DMS79 treated with DMSO at 0.1 percent for 48 hours (cell line): ENCODE measurements around the gene KAZN.

Source experiments
- DNase-seq: peaks from one replicate; lab custom pipeline; 2025; lab: John Stamatoyannopoulos, UW

The KAZN gene

DNA sequence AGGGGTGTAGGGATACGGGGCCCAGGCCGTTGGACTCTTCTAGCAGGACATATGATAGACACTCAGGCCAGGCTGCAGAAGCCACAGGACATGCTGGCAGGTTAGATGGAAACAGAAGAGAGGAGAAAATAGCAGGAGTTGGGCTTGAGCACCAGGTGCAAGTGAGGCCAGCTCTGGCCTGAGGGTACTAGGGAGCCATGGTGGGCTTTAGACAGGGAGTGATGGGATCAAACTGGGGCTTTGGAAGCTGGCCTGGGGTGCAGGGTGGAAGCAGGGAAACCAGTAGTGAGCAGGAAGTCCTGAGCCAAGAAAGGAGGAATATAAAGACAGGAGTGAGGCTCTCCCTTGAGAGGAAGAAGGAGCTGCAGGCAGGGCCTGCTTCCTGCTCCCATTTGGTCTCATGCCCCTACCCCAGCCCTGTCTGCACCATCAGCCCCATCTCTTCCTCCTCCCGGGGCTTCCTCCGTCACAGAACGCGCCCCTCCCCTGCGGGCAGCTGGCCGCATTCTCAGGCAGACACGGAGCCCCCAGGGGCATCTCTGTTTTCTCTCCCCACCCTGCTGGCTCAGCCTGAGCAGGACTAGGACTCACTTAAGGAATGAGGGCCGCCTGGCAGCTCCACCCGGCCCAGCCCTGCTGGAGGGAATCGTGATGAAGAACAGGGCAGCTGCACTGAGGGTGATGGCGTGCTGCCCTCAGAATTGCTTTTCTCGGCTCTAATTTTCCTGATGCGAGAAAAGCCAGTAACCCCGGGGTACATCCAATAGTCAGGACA is 389.5 kb downstream of the KAZN start:
- no peak for DNase-seq

DNA sequence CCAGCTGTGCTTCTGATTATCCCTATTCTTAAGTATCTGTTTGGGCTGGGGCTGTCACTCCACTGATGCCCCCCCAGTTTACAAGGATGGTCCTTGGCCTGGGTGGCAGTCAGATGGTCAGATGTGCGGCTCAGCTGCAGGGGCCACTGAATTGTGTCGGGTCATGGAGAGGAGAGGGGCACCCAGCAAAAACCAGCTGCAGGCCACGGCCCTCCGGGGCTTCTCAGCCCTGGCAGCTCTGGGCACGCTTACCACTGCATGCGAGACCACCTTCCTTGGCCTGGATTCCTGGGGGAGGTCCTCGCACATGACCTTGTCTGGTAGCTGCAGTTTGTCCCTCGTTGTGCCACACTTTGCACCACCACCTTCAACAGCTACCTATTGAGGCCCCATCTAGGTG is 390.2 kb downstream of the KAZN start:
- DNase-seq = no peak

DNA sequence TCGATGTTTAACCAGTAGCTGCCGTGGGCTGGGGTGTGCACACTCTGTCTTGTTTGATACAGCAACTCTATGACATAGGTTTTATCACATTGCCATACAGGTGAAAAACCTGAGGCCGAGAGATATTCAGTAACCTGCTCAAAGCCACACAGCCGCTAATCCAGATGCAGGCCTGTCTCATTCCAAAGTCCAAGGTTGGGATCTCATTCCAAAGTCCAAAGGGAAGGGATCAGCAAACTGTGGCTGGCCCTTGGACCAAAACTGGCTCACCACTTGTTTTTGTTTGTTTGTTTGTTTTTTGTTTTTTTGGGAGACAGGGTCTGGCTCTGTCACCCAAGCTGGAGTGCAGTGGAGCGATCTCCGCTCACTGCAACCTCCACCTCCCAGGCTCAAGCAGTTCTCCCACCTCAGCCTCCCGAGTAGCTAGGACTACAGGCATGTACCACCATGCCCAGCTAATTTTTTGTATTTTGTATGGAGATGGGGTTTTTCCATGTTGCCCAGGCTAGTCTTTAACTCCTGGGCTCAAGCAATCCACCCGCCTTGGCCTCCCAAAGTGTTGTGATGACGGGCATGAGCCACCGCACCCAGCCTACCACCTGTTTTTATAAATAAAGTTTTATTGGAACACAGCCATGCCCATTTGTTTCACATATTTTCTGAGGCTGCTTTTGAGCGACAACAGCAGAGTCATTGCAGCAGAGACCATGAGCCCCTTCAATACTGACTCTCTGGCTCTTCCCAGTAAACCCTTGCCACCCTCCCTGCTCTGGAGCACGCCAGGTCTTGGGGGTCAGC is 391.6 kb downstream of the KAZN start:
- no peak for DNase-seq

DNA sequence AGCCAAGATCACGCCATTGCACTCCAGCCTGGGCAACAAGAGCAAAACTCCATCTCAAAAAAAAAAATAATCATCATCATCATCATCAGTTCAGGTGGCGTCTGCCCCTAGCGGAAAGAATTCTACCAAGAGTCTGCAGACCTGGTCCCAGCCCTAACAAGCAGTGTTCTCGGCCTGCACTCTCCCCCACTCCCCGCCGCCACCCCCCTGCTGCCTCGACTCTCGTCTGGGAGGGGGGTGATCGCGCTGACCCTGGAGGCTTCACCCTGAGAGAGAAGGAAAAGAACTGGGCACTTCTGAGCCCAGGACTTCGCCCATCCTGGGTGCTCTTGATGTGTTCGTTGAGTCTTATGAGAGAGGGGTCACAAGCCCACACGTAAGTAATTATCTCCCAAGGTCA is 394.9 kb downstream of the KAZN start:
- no peak for DNase-seq

DNA sequence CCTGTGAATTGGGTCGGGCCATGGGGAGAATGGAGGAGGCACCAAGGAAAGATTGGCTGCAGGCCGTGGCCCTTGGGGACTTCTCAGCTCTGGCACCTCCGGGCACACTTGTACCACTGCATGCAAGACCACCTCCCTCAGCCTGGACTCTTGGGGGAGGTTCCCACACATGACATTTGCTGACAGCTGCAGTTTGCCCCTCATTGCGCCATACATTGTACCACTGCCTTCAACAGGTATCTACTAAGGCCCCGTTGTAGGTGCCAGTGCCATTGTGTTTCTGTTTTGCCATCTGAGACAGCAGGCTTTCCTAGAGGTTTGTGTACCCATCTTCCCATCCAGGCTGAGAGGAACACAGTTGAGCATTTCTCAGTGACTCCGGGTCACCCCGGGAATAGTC is 395.7 kb downstream of the KAZN start:
- no peak for DNase-seq

DNA sequence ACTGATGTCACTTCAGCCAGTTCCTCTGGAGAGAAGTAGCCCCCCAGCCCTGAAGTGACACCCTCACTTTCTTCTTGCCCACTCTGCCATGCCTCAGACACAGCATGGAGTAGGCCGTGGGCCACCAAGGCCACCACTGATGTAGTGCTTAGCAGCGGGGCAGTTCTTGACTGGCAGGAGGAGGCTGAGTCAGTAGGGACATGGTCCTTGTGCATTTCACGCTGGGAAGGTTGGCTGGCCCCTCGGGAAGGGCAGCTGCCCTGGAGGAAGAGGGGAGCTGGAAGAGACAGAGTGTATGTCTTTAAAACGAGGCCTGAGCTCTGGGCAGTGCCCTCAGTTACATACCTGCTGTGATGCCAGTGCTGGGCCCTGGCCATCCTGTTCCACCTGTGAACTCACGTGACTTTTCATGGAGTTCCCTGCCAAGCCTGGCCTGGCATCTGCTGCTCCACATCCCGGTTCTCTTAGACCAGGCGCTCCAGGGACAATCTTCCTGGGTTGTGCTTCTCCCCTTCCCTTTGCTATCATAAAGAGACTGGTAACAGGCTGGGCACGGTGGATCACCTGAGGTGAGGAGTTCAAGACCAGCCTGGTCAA is 396.5 kb downstream of the KAZN start:
- DNase-seq = no peak

DNA sequence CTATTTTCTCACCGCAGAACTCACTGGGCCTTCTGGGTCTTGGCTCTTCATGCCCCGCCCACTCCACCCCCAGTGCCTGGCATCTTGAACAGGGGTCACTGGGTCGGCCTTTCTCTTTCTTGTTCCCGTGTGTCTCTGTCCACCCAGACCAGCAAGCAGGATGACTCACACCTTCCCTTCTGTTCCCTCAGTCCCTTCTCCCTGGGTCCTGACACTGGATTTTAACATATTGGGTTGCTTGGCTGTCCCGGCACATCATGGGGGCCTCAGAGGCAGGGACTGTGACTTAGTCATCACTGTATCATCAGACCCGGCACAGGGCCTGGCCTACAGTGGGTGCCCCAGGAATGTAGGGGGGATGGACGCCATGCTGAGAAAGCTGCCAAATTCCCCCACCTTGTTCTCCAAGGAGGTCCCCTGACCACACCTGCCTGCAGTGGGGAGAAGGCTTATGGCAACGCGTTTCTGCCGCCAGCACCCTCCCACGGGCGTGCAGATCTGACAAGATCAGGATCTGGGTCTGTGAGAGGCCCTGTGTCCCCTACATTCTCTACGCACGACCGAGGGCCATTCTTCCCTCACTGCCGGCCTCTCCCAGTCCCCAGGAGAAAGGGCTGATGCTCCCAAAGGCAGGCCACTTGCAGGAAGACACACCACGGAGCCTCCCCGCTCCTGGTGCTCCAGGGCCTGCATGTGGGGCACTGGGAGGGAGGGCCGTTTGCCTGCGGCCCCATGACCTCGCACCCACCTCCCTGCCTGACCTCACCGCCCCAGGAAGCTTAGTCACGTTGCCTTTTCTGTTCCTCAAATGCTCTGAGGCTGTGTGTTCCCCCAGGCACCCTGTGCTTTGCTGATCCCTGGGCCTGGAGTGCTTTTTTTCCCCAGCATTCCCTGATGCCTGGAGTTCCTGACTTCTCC is 397.9 kb downstream of the KAZN start:
- no peak for DNase-seq

DNA sequence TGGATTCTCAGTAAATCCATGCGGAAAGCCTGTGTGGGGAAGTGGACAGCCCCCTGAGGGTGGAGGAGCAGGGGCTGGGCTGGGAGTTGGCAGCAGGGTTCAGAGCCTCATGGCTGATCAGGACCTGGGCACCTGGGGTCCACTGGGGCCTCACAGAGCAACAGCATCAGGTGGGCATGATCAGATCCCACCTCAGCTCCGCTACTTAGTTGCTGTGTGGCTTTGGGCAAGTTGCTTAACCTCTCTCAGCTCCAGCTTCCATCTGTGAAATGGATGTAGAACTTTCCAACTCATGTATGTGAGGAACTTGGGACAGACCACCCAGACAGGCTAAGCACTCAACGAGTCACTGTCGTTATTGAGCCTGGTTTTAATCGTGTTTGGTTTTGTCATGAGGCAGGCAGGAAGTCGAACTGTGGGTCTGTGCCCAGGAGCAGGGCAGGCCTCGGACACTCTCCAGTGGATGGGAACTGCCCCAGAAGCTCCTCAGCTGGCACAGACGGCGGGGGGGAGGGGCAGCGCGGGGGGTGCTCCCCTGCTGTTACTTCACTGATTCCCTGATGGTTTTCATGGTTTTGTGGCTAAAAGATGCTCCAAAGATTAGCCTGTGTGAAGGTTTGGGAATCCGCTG is 399.3 kb downstream of the KAZN start:
- DNase-seq = no peak

DNA sequence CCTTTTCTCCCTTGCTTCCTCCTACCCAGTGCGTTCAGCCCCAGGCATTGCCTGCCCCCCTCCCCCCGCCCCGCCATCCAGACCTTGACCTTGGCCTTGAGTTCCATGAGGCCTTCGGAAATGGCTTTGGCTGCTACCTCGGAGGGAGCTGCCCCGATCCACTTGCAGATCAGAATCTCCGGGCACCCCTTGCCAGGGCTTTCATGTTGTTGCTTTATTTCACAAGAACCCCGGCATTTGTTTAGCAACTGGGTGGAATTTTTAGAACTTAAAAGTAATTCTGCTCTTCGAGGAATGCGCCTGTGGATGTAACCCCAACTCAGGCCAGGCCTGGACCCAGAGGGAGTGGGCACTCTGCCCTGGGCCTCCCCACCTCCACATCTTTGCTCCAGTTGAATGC is 401.0 kb downstream of the KAZN start:
- DNase-seq = no peak

DNA sequence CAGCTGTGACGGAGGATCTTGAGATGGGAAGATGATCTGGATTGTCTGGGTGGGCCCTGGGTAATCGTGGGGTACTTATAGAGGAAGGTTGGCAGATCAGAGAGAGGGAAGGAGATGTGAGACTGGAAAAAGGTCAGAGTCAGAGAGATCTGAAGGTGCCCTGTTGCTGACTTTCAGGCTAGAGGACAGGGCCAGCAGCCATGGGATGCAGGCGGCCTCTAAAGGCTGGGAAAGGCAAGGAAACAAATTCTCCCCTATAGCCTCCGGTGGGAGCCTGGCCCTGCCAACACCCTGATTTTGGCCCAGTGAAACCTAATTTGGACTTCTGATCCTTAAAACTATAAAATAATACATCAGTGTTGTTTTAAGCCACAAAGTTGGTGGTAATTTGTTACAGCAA is 401.5 kb downstream of the KAZN start:
- no peak for DNase-seq

DNA sequence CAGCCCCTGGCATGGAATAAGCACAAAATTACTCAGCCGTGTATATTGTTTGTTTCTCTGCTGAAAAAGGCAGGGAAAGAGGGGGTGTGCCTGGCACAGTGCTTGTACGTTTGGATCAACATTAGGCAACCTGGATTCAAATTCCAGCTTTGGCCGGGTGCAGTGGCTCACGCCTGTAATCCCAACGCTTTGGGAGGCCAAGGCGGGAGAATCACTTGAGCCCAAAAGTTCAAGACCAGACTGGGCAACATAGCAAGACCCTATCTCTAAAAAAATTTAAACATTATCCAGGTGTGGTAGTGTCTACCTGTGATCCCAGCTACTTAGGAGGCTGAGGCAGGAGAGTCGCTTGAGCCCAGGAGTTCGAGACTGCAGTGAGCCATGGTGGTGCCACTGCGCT is 402.2 kb downstream of the KAZN start:
- no peak for DNase-seq

DNA sequence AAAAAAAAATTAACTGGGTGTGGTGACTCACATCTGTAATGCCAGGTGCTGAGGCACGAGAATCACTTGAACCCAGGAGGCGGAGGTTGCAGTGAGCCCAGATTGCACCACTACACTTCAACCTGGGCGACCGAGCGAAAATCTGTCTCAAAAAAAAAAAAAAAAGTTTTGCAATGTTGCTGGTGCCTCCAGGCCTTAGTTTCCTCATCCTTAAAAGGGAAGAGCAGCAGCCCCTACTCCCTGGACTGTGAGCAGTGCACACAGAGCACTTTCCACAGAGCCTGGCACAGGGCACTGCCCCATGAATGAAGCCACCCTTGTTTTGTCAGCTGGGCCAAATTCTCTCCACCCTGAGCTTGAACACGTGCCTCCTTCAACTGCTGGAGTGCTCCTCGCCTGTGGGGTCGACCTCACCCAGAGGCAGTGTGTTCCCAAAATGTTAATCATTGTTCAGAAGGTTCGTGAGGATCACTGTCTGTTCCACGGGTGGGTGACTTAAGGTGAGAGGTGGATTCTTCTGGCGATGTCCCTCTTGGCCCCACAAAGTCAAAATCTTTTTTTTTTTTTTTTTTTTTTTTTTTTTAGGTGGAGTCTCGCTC is 402.9 kb downstream of the KAZN start:
- no peak for DNase-seq

DNA sequence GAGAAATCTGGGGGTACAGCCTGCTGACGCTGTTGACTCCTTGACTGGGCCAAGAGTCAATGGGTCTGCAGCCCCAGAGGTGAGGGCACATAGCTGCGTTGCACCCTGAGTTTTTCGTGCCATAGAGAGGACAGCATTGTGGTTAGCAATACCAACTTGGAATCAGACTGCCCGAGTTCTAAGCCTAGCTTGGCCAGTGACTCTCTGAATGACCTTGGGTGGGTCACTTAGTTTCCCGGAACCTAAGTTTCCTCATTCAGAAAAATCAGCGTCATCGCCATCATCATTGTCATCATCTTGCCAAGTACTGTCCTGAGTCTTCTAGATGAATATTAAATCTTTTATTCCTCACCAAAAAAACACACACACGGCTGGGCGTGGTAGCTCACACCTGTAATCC is 403.8 kb downstream of the KAZN start:
- DNase-seq = no peak

DNA sequence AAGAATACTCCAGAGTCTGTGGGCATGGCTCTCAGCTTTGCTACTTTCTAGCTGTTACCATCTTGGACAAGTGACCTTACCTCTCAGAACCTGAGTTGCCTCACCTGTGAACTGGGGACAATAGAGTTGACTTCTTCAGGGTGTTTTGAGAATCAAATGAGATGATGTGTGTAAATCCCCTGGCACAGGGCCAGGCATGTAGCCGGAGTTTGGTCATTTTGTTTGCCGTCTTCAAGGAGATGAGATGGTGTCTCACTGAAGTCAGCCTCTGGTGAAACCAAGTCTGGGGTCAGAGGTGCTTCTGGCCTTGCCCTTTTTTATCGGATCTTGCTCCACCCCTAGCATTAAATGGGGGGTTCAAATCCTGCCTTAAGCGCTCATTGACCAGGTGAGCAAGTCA is 405.9 kb downstream of the KAZN start:
- DNase-seq = no peak

DNA sequence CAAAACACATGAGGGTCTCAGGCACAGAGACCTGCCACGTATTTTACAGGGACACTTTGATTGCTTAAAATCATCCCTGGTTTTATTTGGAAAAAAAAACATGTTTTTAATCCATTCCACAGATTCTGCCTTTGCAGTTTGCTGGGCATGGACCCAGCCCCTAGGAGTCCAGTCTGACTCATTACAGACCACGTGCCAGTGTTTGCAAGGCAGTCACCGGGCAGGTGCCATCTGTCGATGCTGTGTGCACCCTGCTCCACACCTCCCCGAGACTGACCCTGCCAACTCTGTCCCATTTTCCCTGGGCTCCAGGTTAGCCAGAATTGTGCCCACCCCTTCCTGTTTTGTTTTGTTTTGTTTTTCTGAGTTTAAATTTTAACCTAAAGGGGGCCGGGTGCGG is 406.6 kb downstream of the KAZN start:
- DNase-seq = no peak

DNA sequence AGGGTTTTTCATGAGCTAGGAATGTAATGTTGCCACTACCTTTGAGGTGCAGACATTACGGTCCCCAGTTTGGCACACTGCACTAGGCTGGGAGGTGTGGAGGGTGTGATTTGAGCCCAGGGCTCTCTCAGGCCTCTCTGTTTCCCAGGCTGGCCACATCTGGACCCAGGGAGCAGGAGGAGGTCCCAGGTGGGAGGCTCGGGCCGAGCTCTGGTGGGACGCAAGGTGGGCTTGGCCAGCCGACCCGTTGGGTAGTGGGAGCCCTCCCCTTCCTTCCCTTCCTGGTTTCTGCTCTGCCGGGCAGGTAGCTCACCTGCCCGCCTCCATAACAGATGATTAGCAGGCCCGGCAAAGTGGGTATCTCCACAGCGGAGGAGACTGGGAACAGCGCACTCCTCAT is 408.9 kb downstream of the KAZN start:
- DNase-seq = no peak

DNA sequence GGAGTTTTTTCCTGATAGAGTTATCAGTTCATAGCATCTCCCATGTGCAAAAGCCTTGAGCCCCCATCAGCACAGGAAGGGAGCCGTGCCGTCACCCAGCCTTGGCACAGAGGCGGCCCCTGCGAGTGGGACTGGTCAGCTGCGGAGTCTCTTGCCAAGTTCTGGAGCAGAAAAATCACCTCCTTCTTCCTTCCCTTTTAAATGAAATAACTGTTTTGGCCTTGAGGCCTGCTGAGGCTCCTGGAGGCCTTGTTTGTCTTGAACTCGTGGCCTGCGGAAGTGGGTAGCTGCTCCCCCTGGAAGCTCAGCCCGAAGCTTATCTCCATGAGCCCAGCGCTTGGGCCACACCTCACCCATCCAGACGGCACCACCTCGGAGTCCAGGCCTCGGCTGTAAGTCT is 409.4 kb downstream of the KAZN start:
- no peak for DNase-seq

DNA sequence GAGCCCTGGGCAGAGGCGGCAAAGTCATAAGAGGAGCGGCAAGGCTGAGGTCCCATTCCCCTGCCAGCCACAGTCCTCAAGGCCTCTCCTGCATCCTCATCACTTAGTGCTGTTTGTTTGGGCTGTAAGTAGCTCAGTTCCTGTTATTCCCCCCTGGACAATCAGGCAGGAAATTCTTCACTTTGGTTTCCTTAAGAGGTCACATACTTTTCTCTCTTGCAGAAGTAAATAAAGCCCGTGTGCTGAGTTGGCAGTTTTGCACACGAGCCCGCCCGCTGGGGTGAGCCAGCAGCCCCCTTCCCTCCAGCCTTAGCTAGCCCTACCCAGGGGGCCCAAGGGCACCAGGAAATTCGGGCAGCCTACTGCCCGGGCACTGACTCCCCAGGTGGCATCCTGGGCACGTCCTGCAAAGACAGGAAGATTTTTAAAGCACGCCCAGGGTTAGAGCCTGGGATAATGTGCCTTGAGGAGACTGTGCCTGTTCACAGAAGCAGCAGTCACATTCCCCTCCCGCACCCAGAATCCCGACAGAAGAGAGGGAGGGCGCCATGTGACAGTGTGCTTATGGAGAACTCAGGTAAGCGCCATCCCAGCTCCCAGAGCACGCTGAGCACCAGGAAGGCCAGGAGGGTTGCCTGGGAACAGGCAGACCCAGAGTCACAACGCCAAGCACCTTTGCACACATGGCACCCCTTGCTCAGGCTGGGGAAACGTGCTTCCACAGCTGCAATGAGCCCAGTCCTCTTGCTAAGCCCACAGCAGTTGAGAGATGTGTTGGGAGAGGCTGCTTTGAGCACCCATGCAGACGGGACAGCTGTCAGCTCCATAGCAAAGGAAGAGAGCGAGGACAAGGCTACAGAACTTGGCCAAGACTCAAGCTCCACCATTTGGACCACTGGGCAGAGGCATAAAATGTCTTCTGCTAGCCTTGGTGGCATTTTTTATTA is 410.6 kb downstream of the KAZN start:
- no peak for DNase-seq

DNA sequence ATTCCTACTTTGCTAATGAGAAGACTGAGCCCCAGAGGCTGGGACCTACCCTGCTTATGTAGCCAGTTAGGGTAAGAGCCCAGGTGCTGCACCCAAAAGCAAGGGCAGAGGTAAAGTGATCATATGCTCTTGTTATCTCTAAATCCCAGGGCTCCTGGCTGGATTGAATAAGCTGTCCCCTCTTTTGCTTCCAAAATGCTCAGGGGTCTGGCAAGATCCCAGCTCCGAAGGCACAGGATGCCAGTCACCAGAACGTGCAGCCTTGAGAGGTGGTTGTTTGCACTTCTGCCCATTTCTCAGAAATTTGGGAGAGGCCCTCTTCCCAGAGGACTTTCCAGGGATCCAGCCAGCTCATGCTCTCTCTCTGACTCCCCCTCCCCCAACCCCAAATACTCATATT is 412.7 kb downstream of the KAZN start:
- no peak for DNase-seq

DNA sequence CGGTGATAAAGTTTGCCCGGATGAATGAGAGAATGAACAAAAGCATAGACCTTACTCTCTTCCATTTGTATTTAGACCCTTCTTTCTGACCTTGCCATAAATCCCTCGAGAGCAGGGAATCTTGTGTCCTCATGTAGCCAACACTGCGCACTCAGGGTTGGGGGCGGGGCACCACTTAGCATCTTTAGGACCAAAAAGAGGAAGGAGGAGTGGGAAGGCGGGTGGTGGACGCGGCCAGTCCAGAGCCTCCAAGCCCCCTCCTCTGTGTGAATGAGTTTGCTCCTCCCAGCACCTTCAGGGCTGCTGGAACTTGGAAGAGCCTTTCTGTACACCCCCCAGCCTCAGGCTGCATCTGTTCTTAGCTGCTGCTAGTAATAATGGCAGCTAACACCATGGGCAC is 413.2 kb downstream of the KAZN start:
- no peak for DNase-seq
